HEK293 (cell line): ENCODE measurements around the gene KRT32.

ENCODE experiments used
- KLF9 ChIP-seq: fragments of 450-650 bp; formaldehyde crosslinking; IDR thresholded peaks from 2 replicates; pipeline ENCODE4 v1.5.1; 2016; ENCODE audit warnings: missing biosample characterization, missing genetic modification characterization, low read depth
- SP7 ChIP-seq: fragments of 450-650 bp; formaldehyde crosslinking; IDR thresholded peaks from 2 replicates; pipeline ENCODE4 v1.5.1; 2016; ENCODE audit warnings: missing biosample characterization, missing genetic modification characterization
- YY1 ChIP-seq: fragments of 450-650 bp; formaldehyde crosslinking; IDR thresholded peaks from 2 replicates; pipeline ENCODE4 v1.5.1; 2018; ENCODE audit warnings: missing biosample characterization, missing genetic modification characterization
- ZNF558 ChIP-seq: fragments of 450-650 bp; formaldehyde crosslinking; IDR thresholded peaks from 2 replicates; pipeline ENCODE4 v1.5.1; 2016; ENCODE audit warnings: missing biosample characterization, missing genetic modification characterization
- ZNF561 ChIP-seq: fragments of 450-650 bp; IDR thresholded peaks from 2 replicates; pipeline ENCODE4 v1.5.1; 2018; ENCODE audit warnings: missing biosample characterization, missing genetic modification characterization, borderline replicate concordance
- ZNF600 ChIP-seq: fragments of 450-650 bp; formaldehyde crosslinking; IDR thresholded peaks from 2 replicates; pipeline ENCODE4 v1.5.1; 2016; ENCODE audit warnings: missing biosample characterization, missing genetic modification characterization
- ZNF629 ChIP-seq: fragments of 450-650 bp; formaldehyde crosslinking; IDR thresholded peaks from 2 replicates; pipeline ENCODE4 v1.5.1; 2017; ENCODE audit warnings: missing biosample characterization, missing genetic modification characterization
- ZNF768 ChIP-seq: fragments of 450-650 bp; formaldehyde crosslinking; IDR thresholded peaks from 2 replicates; pipeline ENCODE4 v1.5.1; 2018; ENCODE audit warnings: missing biosample characterization, mild to moderate bottlenecking, missing genetic modification characterization
- TF ChIP-seq, protein P1 (sequence below): fragments of 450-650 bp; formaldehyde crosslinking; IDR thresholded peaks from 2 replicates; pipeline ENCODE4 v1.5.1; 2016; ENCODE audit warnings: missing biosample characterization, missing genetic modification characterization
- TF ChIP-seq, protein P2 (sequence below): fragments of 450-650 bp; formaldehyde crosslinking; IDR thresholded peaks from 2 replicates; pipeline ENCODE4 v1.5.1; 2016; ENCODE audit warnings: missing biosample characterization, missing genetic modification characterization, low read depth

DNA sequence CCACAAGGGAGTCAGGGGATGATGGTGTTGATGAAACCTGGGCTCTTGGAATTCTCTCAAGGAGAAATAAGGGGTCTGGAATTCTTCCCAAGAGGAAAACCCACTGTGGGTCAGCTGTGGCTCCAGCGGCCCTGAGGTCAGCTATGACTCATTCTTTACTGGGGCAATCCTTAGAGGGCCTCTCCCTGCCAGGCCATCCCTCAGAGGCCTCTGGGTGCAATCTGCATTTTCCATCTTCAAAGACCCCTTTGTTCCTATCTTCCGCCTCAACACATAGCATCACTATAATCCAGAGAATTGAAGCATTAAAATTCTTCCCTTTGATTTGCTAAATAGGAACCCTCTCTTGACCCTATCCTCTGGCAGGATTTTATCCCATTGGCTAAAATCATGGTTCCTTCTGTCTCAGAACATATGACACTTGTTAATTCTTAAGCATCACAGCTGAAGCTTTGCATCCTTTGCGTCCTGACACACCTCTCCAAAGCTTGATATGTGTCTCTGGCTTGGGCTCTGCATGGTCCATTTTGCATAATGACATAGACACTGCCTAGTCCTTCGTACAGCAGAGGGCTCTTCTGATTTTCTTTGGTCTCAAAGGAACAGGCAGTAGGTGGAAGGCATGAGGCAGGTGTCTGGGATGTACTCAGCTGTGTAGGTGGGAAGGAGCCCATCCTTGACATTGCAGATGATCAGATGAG, 38.4 kb downstream of the KRT32 start:
- TF ChIP-seq, protein P1, sequence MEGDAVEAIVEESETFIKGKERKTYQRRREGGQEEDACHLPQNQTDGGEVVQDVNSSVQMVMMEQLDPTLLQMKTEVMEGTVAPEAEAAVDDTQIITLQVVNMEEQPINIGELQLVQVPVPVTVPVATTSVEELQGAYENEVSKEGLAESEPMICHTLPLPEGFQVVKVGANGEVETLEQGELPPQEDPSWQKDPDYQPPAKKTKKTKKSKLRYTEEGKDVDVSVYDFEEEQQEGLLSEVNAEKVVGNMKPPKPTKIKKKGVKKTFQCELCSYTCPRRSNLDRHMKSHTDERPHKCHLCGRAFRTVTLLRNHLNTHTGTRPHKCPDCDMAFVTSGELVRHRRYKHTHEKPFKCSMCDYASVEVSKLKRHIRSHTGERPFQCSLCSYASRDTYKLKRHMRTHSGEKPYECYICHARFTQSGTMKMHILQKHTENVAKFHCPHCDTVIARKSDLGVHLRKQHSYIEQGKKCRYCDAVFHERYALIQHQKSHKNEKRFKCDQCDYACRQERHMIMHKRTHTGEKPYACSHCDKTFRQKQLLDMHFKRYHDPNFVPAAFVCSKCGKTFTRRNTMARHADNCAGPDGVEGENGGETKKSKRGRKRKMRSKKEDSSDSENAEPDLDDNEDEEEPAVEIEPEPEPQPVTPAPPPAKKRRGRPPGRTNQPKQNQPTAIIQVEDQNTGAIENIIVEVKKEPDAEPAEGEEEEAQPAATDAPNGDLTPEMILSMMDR (tag by site-specific recombination): no peak
- TF ChIP-seq, protein P2, sequence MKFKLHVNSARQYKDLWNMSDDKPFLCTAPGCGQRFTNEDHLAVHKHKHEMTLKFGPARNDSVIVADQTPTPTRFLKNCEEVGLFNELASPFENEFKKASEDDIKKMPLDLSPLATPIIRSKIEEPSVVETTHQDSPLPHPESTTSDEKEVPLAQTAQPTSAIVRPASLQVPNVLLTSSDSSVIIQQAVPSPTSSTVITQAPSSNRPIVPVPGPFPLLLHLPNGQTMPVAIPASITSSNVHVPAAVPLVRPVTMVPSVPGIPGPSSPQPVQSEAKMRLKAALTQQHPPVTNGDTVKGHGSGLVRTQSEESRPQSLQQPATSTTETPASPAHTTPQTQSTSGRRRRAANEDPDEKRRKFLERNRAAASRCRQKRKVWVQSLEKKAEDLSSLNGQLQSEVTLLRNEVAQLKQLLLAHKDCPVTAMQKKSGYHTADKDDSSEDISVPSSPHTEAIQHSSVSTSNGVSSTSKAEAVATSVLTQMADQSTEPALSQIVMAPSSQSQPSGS: no peak
- TF ChIP-seq ZNF558 (tag by site-specific recombination) (no peak), YY1 (no peak), ZNF600 (no peak), SP7 (tag by site-specific recombination) (no peak), ZNF768 (tag by site-specific recombination) (no peak), ZNF561 (tag by site-specific recombination) (no peak), KLF9 (tag by site-specific recombination) (no peak), ZNF629 (tag by site-specific recombination) (no peak)
